GM12873 (cell line): Measurements from ENCODE around the gene PRXL2B.

Source experiments
- CTCF ChIP-seq: IDR thresholded peaks from 2 replicates; pipeline ENCODE4 v1.5.1; 2012; ENCODE audit warnings: low read depth, mild to moderate bottlenecking, moderate library complexity, low read length, control low read depth; ENCODE audit not compliant: insufficient read depth; ENCODE audit errors: missing control alignments

PRXL2B gene

GRCh38 chr1:2587071-2587859 is 688 bp downstream of the PRXL2B start:
- no peak for TF ChIP-seq CTCF

- TF ChIP-seq CTCF: no peak
These were observed 1.4 kb downstream of the PRXL2B start for GRCh38 chr1:2587860-2588571.

- TF ChIP-seq CTCF: no peak
These were observed 2.3 kb downstream of the PRXL2B start for GRCh38 chr1:2588661-2589430.

GRCh38 chr1:2589431-2590232 is 3.1 kb downstream of the PRXL2B start:
- TF ChIP-seq CTCF: no peak

- no peak for TF ChIP-seq CTCF
These were observed 3.9 kb downstream of the PRXL2B start for GRCh38 chr1:2590233-2591141.

- no peak for TF ChIP-seq CTCF
These were observed 4.6 kb downstream of the PRXL2B start for GRCh38 chr1:2591233-2591580.
